ENCODE data around the gene KRT86. TPM values are rescaled to one million over a fixed set of nuclear protein-coding genes. Genes with fewer than 3 reads are reported as not detected.

KRT86 gene
- total and polyA plus RNA-seq, 10 donors, result 0.08 to 0.26 (median 0.13) TPM; not detected in 6

- Histone ChIP-seq H3K27me3 (replicated peaks in 1 of 7) (peaks cover 0 to 33% (median 0%) of the 10 kb centered on the region in 7 donors), H3K36me3 (no peaks in the 10 kb centered on the region), H3K4me3 (no peak overlapping the region), H3K9me3 (no peaks in the 10 kb centered on the region), H3K4me1 (peaks cover 0 to 5% (median 0%) of the 10 kb centered on the region in 6 donors), H3K27ac (no peak overlapping the region)
- peak; percentile 30 for DNase-seq
- no peak for TF ChIP-seq POLR2A (IDR thresholded peaks at IDR 0.05)
- TF ChIP-seq, protein P1, sequence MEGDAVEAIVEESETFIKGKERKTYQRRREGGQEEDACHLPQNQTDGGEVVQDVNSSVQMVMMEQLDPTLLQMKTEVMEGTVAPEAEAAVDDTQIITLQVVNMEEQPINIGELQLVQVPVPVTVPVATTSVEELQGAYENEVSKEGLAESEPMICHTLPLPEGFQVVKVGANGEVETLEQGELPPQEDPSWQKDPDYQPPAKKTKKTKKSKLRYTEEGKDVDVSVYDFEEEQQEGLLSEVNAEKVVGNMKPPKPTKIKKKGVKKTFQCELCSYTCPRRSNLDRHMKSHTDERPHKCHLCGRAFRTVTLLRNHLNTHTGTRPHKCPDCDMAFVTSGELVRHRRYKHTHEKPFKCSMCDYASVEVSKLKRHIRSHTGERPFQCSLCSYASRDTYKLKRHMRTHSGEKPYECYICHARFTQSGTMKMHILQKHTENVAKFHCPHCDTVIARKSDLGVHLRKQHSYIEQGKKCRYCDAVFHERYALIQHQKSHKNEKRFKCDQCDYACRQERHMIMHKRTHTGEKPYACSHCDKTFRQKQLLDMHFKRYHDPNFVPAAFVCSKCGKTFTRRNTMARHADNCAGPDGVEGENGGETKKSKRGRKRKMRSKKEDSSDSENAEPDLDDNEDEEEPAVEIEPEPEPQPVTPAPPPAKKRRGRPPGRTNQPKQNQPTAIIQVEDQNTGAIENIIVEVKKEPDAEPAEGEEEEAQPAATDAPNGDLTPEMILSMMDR (IDR thresholded peaks at IDR 0.05 in 8 of 11, conservative IDR thresholded peaks at IDR 0.05 in 3 of 11), result no peak
- no peak for TF ChIP-seq POLR2AphosphoS5 (IDR thresholded peaks at IDR 0.05)
- WGBS, 5 donors, result 93 to 100% (median 100%) methylated on average over 3 of the region's 3 CpGs
- intact Hi-C loops (cut with DNase I; ENCODE audit: low total_unique reads), result no loop called here
Observed at GRCh38 chr12:52267266-52267665, 7.2 kb upstream of the KRT86 start.

DNA sequence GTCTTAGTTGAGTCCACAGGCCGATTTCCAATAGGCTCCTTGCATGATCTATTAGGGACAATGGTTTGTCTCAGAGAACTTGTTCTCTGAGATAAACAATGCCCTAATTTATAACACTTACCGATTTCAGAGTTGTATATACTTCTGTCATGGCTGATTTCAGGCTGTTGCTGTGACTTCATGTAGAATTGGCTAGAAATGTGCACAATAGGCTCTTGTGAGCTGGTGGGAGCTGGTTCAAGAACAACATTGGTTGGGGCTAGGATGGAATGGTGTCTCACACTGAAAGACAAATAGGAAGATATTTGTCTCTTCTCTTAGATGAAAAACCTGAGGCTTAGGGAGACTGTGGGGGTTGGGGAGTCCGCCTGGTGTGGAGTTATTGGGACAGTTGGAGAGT is 6.7 kb upstream of the KRT86 start:
- no peak overlapping the region for H3K27ac ChIP-seq

GRCh38 chr12:52268212-52268611 is 6.2 kb upstream of the KRT86 start:
- Histone ChIP-seq H3K27ac (no peak overlapping the region), H3K9me3 (no peaks in the 10 kb centered on the region), H3K27me3 (replicated peaks in 1 of 7) (peaks cover 0 to 23% (median 0%) of the 10 kb centered on the region in 7 donors), H3K36me3 (no peaks in the 10 kb centered on the region), H3K4me1 (peaks cover 0 to 5% (median 0%) of the 10 kb centered on the region in 6 donors), H3K4me3 (no peak overlapping the region)
- WGBS, 5 donors, result 60 to 75% (median 65%) methylated on average over 2 of the region's 2 CpGs
- DNase-seq, result no peak
- TF ChIP-seq POLR2AphosphoS5 (IDR thresholded peaks at IDR 0.05) (no peak), POLR2A (IDR thresholded peaks at IDR 0.05) (no peak)
- TF ChIP-seq, protein P1 (IDR thresholded peaks at IDR 0.05 in 8 of 11, conservative IDR thresholded peaks at IDR 0.05 in 3 of 11), result no peak
- intact Hi-C loops (cut with DNase I; ENCODE audit: low total_unique reads), result no loop called here

More for the DNA sequence above, 6.7 kb upstream of the KRT86 start:
- H3K4me1 ChIP-seq, result peaks cover 0 to 5% (median 0%) of the 10 kb centered on the region in 6 donors
- intact Hi-C loops (cut with DNase I; ENCODE audit: low total_unique reads), result no loop called here
- WGBS, 5 donors, result 78 to 90% (median 90%) methylated on average over 3 of the region's 3 CpGs
- DNase-seq, result no peak
- TF ChIP-seq, protein P1 (IDR thresholded peaks at IDR 0.05 in 8 of 11, conservative IDR thresholded peaks at IDR 0.05 in 3 of 11), result no peak
- no peak for TF ChIP-seq POLR2A (IDR thresholded peaks at IDR 0.05)
- TF ChIP-seq POLR2AphosphoS5 (IDR thresholded peaks at IDR 0.05), result no peak
- no peaks in the 10 kb centered on the region for H3K9me3 ChIP-seq
- H3K27me3 ChIP-seq (replicated peaks in 1 of 7), result peaks cover 0 to 29% (median 0%) of the 10 kb centered on the region in 7 donors
- H3K4me3 ChIP-seq, result no peak overlapping the region
- no peaks in the 10 kb centered on the region for H3K36me3 ChIP-seq

- H3K4me1 ChIP-seq, result no peaks in the 10 kb centered on the region
- H3K36me3 ChIP-seq, result no peaks in the 10 kb centered on the region
- no peak overlapping the region for H3K4me3 ChIP-seq
- WGBS, 5 donors, result 68 to 81% (median 73%) methylated on average over 5 to 6 of the region's 6 CpGs
- no peaks in the 10 kb centered on the region for H3K9me3 ChIP-seq
- peak; percentile 53 for DNase-seq
- H3K27ac ChIP-seq, result no peak overlapping the region
- TF ChIP-seq, protein P1 (IDR thresholded peaks at IDR 0.05 in 8 of 11, conservative IDR thresholded peaks at IDR 0.05 in 3 of 11), result no peak
- no peak for TF ChIP-seq POLR2AphosphoS5 (IDR thresholded peaks at IDR 0.05)
- TF ChIP-seq POLR2A (IDR thresholded peaks at IDR 0.05), result no peak
- H3K27me3 ChIP-seq (replicated peaks in 1 of 7), result peaks cover 0 to 28% (median 0%) of the 10 kb centered on the region in 7 donors
- intact Hi-C loops (cut with DNase I; ENCODE audit: low total_unique reads), result no loop called here
Observed at GRCh38 chr12:52270541-52271070, 3.8 kb upstream of the KRT86 start.

Data from spleen (tissue), 11 donors.